Hepatocyte (in vitro differentiated cells): ENCODE results near the gene CYP51A1. TPM values are rescaled to one million over a fixed set of nuclear protein-coding genes. Genes with fewer than 3 reads are reported as not detected.
A peak's percentile ranks its signal among the peaks of the same experiment; 100 is the strongest.

Experiments used
- DNase-seq: peaks from one replicate; pipeline ENCODE4 v3.0.0-alpha.2; 2016; ENCODE audit warnings: low spot score
- H2AFZ ChIP-seq: fragments of 200-600 bp; sonication (generic); 2 replicates; pipeline ENCODE4 v1.6.0; 2016; ENCODE audit warnings: antibody characterized with exemption, mild to moderate bottlenecking
- H3K27ac ChIP-seq: fragments of 200-600 bp; sonication (generic); 2 replicates; pipeline ENCODE4 v1.5.1; 2016; ENCODE audit warnings: mild to moderate bottlenecking
- H3K27me3 ChIP-seq: fragments of 200-600 bp; sonication (generic); 2 replicates; pipeline ENCODE4 v1.6.1; 2016
- H3K36me3 ChIP-seq: fragments of 200-600 bp; sonication (generic); replicated peaks from 2 replicates; pipeline ENCODE4 v1.5.1; 2016; ENCODE audit warnings: low read depth; ENCODE audit not compliant: insufficient read depth
- H3K4me1 ChIP-seq: fragments of 200-600 bp; sonication (generic); 2 replicates; pipeline ENCODE4 v1.5.1; 2016; ENCODE audit warnings: mild to moderate bottlenecking, moderate library complexity; ENCODE audit not compliant: insufficient read depth
- H3K4me2 ChIP-seq: fragments of 200-600 bp; sonication (generic); 2 replicates; pipeline ENCODE4 v1.6.0; 2016
- H3K4me3 ChIP-seq: fragments of 200-600 bp; sonication (generic); 2 replicates; pipeline ENCODE4 v1.5.1; 2016; ENCODE audit warnings: mild to moderate bottlenecking
- H3K79me2 ChIP-seq: fragments of 200-600 bp; sonication (generic); 2 replicates; pipeline ENCODE4 v1.6.0; 2017; ENCODE audit warnings: mild to moderate bottlenecking
- H3K9me2 ChIP-seq: fragments of 200-600 bp; sonication (generic); replicated peaks from 2 replicates; pipeline ENCODE4 v1.6.0; 2017; ENCODE audit warnings: mild to moderate bottlenecking; ENCODE audit not compliant: insufficient read depth
- H3K9me3 ChIP-seq: fragments of 200-600 bp; sonication (generic); 2 replicates; pipeline ENCODE4 v1.5.1; 2016; ENCODE audit warnings: low read depth, mild to moderate bottlenecking
- H4K20me1 ChIP-seq: fragments of 200-600 bp; sonication (generic); 2 replicates; pipeline ENCODE4 v1.6.0; 2016; ENCODE audit warnings: mild to moderate bottlenecking; ENCODE audit not compliant: insufficient read depth, poor library complexity, severe bottlenecking
- CTCF ChIP-seq: fragments of 200-600 bp; sonication (generic); IDR thresholded peaks from 2 replicates; pipeline ENCODE4 v1.5.1; 2016; ENCODE audit warnings: antibody characterized with exemption, mild to moderate bottlenecking; ENCODE audit not compliant: poor library complexity
- EZH2 ChIP-seq: fragments of 200-600 bp; sonication (generic); IDR thresholded peaks from 2 replicates; pipeline ENCODE4 v1.6.1; 2016; ENCODE audit warnings: antibody characterized with exemption, mild to moderate bottlenecking, borderline replicate concordance
- EZH2phosphoT487 ChIP-seq: fragments of 200-600 bp; sonication (generic); IDR thresholded peaks from one replicate; pipeline ENCODE4 v1.6.1; 2018; ENCODE audit warnings: antibody characterized with exemption, mild to moderate bottlenecking, low read depth, moderate library complexity; ENCODE audit not compliant: unreplicated experiment, severe bottlenecking
- WGBS: methylation state at CpG from one replicate; pipeline ENCODE4 v1.1.6; 2016; ENCODE audit warnings: low lambda C conversion rate; ENCODE audit errors: missing lambda C conversion rate; 5-methylcytosine and 5-hydroxymethylcytosine counted together
- polyA plus RNA-seq: library from polyadenylated mRNA; unstranded; fragments of >200 nt; fragmentation: Nextera tagmentation; extraction: Ambion mirVana; gene quantifications from 2 replicates; pipeline ENCODE4 v1.2.1, GENCODE V29; 2016
- total RNA-seq: library from RNA; depleted of rRNA; stranded (reverse); fragments of >200 nt; gene quantifications from 2 replicates; pipeline ENCODE4 v1.2.3, GENCODE V29; 2014

CYP51A1 gene
- total and polyA plus RNA-seq, 2 experiments from 2014 or later: 200 to 414 TPM

DNA sequence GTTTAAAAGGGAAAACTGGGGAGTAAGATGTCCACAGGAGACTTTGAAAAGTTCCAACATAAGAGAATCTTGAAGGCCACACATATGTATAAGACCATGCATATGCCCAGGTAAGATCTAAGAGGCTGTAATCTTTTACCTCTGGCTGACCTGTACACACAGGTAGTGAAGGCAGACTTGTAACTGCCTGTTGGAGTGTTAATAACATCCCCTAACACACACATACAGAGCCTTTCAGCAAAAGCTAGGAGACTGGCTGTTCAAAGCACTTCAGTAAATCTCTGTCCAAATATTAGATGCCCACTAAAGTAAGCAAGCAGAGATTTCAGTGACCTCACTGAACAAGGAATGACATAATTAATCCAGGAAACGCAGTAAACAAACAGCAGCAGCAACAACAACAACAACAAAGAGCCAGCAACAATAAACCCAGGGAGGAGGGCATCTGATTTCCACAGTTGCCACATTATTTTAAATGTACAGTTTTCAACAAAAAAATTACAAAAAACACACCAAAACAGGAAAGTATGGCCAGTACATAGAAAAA lies 15.0 kb downstream of the CYP51A1 start:
- 55% methylated on average over 1 of the region's 1 CpG for WGBS
- Histone ChIP-seq H3K79me2 (peaks cover 99% of the 10 kb centered on the region), H3K9me2 (no peaks in the 10 kb centered on the region), H3K4me1 (no peaks in the 10 kb centered on the region), H3K36me3 (peaks cover 9% of the 10 kb centered on the region), H3K9me3 (no peaks in the 10 kb centered on the region), H3K4me3 (no peak overlapping the region), H3K27me3 (no peaks in the 10 kb centered on the region), H2AFZ (no peak overlapping the region), H4K20me1 (peaks cover 52% of the 10 kb centered on the region), H3K27ac (peak overlapping the region; percentile 33), H3K4me2 (no peak overlapping the region)
- TF ChIP-seq EZH2phosphoT487: no peak
- TF ChIP-seq CTCF: no peak
- no peak for TF ChIP-seq EZH2
- DNase-seq: no peak

DNA sequence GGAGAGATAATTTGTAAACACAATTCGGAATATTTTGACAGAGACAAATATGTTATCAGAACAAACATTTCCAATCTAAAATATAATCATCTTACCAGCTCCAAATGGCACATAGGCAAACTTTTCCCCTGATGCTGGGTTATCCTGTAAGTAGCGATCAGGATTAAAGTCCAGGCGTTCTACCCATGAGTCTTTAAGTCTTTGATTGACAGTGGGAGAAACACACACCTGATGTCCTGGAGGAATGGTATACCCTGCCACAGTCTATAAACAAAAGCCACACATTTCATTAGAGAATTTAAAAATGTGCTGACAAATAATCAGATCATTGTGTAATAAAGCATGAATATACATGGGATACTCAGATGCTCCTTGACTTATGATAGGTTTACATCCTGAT lies 17.3 kb downstream of the CYP51A1 start:
- peaks cover 77% of the 10 kb centered on the region for H3K79me2 ChIP-seq

DNA sequence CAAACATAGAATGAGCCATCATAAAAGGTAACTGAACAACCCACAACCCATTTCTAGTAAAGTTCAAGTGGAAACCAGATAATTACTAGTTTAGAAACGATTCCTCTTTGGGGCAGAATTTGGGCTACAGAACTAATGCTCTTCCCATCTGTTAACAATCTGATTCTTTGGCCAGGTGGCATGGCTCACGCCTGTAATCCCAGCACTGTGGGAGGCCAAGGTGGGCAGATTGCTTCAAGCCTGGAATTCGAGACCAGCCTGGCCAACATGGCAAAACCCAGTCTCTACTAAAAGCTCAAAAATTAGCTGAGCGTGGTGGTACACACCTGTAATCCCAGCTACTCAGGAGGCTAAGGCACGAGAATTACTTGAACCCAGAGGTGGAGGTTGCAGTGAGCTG lies 18.5 kb downstream of the CYP51A1 start:
- Histone ChIP-seq H2AFZ (no peak overlapping the region), H3K36me3 (peaks cover 12% of the 10 kb centered on the region), H3K27ac (no peak overlapping the region), H3K9me3 (no peaks in the 10 kb centered on the region), H3K4me2 (no peak overlapping the region), H3K9me2 (no peaks in the 10 kb centered on the region), H3K4me1 (no peaks in the 10 kb centered on the region), H3K4me3 (no peak overlapping the region), H3K27me3 (no peaks in the 10 kb centered on the region), H3K79me2 (peaks cover 66% of the 10 kb centered on the region), H4K20me1 (peaks cover 42% of the 10 kb centered on the region)
- no peak for DNase-seq
- TF ChIP-seq CTCF: no peak
- TF ChIP-seq EZH2phosphoT487: no peak
- no peak for TF ChIP-seq EZH2
- 94% methylated on average over 5 of the region's 5 CpGs for WGBS

More for the DNA sequence above, 17.3 kb downstream of the CYP51A1 start:
- Histone ChIP-seq H3K27ac (no peak overlapping the region), H2AFZ (no peak overlapping the region), H3K4me3 (no peak overlapping the region), H3K27me3 (no peaks in the 10 kb centered on the region), H3K9me2 (no peaks in the 10 kb centered on the region), H3K4me2 (no peak overlapping the region), H3K9me3 (no peaks in the 10 kb centered on the region), H4K20me1 (peaks cover 46% of the 10 kb centered on the region), H3K4me1 (no peaks in the 10 kb centered on the region), H3K36me3 (peaks cover 12% of the 10 kb centered on the region)
- no peak for DNase-seq
- TF ChIP-seq CTCF (no peak), EZH2phosphoT487 (no peak), EZH2 (no peak)
- 95% methylated on average over 3 of the region's 3 CpGs for WGBS

DNA sequence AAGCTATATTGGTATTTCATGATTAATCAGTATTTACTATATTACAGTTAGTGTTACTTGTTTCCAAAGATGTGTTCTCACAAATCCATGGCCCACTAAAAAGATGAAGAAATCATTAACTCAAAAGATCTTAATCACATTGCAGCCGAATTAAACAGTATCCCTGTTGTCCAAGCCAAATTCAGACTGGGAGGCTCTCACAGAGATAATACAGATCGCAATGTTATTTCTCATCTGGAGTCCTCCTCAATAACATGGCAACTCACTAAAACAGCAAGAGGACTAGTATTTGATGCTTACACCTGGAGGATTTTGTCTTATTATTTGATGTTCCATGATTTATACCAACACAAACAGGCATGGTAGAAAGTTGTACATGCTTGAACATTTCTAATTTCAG lies 23.4 kb downstream of the CYP51A1 start:
- Histone ChIP-seq H3K4me3 (no peak overlapping the region), H3K4me2 (no peak overlapping the region), H3K79me2 (peaks cover 16% of the 10 kb centered on the region), H3K27me3 (no peaks in the 10 kb centered on the region), H3K36me3 (peaks cover 3% of the 10 kb centered on the region), H4K20me1 (peaks cover 12% of the 10 kb centered on the region), H2AFZ (no peak overlapping the region), H3K9me2 (no peaks in the 10 kb centered on the region), H3K4me1 (no peaks in the 10 kb centered on the region), H3K27ac (no peak overlapping the region), H3K9me3 (no peaks in the 10 kb centered on the region)
- no peak for TF ChIP-seq CTCF
- no peak for TF ChIP-seq EZH2
- no peak for TF ChIP-seq EZH2phosphoT487
- no peak for DNase-seq
- 95% methylated on average over 2 of the region's 2 CpGs for WGBS
